K562 (cell line): ENCODE results near the gene CCND3. TPM values are rescaled to one million over a fixed set of nuclear protein-coding genes. Genes with fewer than 3 reads are reported as not detected.
A peak's percentile ranks its signal among the peaks of the same experiment; 100 is the strongest.

Source experiments
- ATF7 ChIP-seq: fragments of 450-650 bp; IDR thresholded peaks from 2 replicates; pipeline ENCODE4 v1.7.1; 2014; ENCODE audit warnings: mild to moderate bottlenecking, moderate library complexity
- COPS2 ChIP-seq: fragments of 450-650 bp; conservative IDR thresholded peaks from 2 replicates; pipeline ENCODE4 v1.6.1; 2016; ENCODE audit warnings: mild to moderate bottlenecking, moderate library complexity
- CTBP1 ChIP-seq: fragments of 450-650 bp; IDR thresholded peaks from 2 replicates; pipeline ENCODE4 v1.6.1; 2016; ENCODE audit warnings: borderline replicate concordance
- FOSL1 ChIP-seq: fragments of 200-800 bp; sonication (Bioruptor generic); conservative IDR thresholded peaks from 2 replicates; pipeline ENCODE4 v1.6.1; 2016; ENCODE audit warnings: missing genetic modification characterization, missing compliant biosample characterization
- HMGN3 ChIP-seq: IDR thresholded peaks from 2 replicates; pipeline ENCODE4 v1.6.1; 2011; ENCODE audit warnings: borderline replicate concordance, low read depth, mild to moderate bottlenecking, mixed read lengths, low read length; ENCODE audit not compliant: insufficient read length; ENCODE audit errors: extremely low read depth
- HNRNPUL1 ChIP-seq: fragments of 200-400 bp; formaldehyde crosslinking; IDR thresholded peaks from 2 replicates; pipeline ENCODE4 v1.6.1; 2017; ENCODE audit warnings: low read length
- KDM5B ChIP-seq: fragments of 200-600 bp; sonication (generic); IDR thresholded peaks from 2 replicates; pipeline ENCODE4 v1.6.1; 2012; ENCODE audit warnings: low read depth, mild to moderate bottlenecking, moderate library complexity, low read length, control low read depth, inconsistent platforms; ENCODE audit not compliant: insufficient replicate concordance
- MCM2 ChIP-seq: fragments of 450-650 bp; IDR thresholded peaks from 2 replicates; pipeline ENCODE4 v1.6.1; 2017; ENCODE audit warnings: low read depth, mild to moderate bottlenecking
- MECOM ChIP-seq: fragments of 250-450 bp; sonication (Bioruptor Pico); IDR thresholded peaks from 2 replicates; pipeline ENCODE4 v1.8.0; 2022; ENCODE audit warnings: inconsistent platforms
- MEIS2 ChIP-seq: fragments of 450-650 bp; IDR thresholded peaks from 2 replicates; pipeline ENCODE4 v1.6.1; 2014; ENCODE audit warnings: mild to moderate bottlenecking; ENCODE audit not compliant: partially characterized antibody
- PHF21A ChIP-seq: fragments of 450-650 bp; IDR thresholded peaks from 2 replicates; pipeline ENCODE4 v1.6.1; 2017; ENCODE audit warnings: low read depth, borderline replicate concordance
- POU5F1 ChIP-seq: fragments of 150-350 bp; IDR thresholded peaks from 2 replicates; pipeline ENCODE4 v1.6.1; 2014; ENCODE audit warnings: borderline replicate concordance, low read length, low read depth, mild to moderate bottlenecking; ENCODE audit not compliant: partially characterized antibody
- RBFOX2 ChIP-seq: fragments of 200-400 bp; formaldehyde crosslinking; IDR thresholded peaks from 2 replicates; pipeline ENCODE4 v1.6.1; 2017; ENCODE audit warnings: low read depth, mild to moderate bottlenecking, low read length, moderate library complexity
- SPI1 ChIP-seq: IDR thresholded peaks from 2 replicates; pipeline ENCODE4 v1.6.1; 2011; ENCODE audit warnings: low read depth, low read length, control low read depth, borderline replicate concordance
- SREBF1 ChIP-seq: fragments of 150-350 bp; IDR thresholded peaks from 2 replicates; pipeline ENCODE4 v1.6.1; 2014; ENCODE audit warnings: antibody characterized with exemption, low read depth, low read length, borderline replicate concordance
- TBP ChIP-seq: optimal IDR thresholded peaks from 2 replicates; pipeline ENCODE3; 2011; ENCODE audit warnings: low read depth, low read length, improper control_type of control experiment
- XRCC4 ChIP-seq: IDR thresholded peaks from one replicate; pipeline ENCODE4 v1.6.1; 2011; ENCODE audit not compliant: insufficient read depth, insufficient read length; ENCODE audit errors: extremely low read depth
- ZNF3 ChIP-seq: fragments of 250-450 bp; sonication (Bioruptor Pico); IDR thresholded peaks from 2 replicates; pipeline ENCODE4 v1.5.0; 2021; ENCODE audit warnings: mild to moderate bottlenecking, moderate library complexity
- ZNF316 ChIP-seq: fragments of 450-650 bp; IDR thresholded peaks from 2 replicates; pipeline ENCODE4 v1.6.1; 2016
- ZNF384 ChIP-seq: IDR thresholded peaks from 2 replicates; pipeline ENCODE4 v1.6.1; 2012; ENCODE audit warnings: low read depth, low read length, improper control_type of control experiment
- polyA plus RNA-seq, 8 experiments: library from polyadenylated mRNA; depleted of rRNA in 4 of 8; stranded (reverse) in 5 of 8; unstranded in 3 of 8; fragments of >200 nt; fragmentation: Nextera tagmentation in 2 of 8; fragmentation: Illumina TruSeq in 1 of 8; extraction: Ambion mirVana in 2 of 8; extraction: Trizol in 1 of 8; gene quantifications; 2 replicates each; pipeline versions ENCODE4 v1.2.1 to v1.2.3, GENCODE V29; 2011 to 2014; ENCODE audit warnings: inconsistent platforms in 1 of 8, missing spikeins in 1 of 8
- total RNA-seq, 7 experiments: library from RNA; depleted of rRNA in 6 of 7; stranded (reverse); fragments of >200 nt in 6 of 7; fragmentation: Illumina TruSeq in 2 of 7; extraction: Trizol in 2 of 7; gene quantifications; 2 replicates each; pipeline versions ENCODE4 v1.2.1 to v1.2.3, GENCODE V29; 2011 to 2021; ENCODE audit warnings: low replicate concordance in 1 of 7
- TF ChIP-seq, protein P1 (sequence below): fragments of 450-650 bp; IDR thresholded peaks from 2 replicates; pipeline ENCODE4 v1.6.1; 2018; ENCODE audit not compliant: partially characterized antibody
- TF ChIP-seq, protein P2 (sequence below): IDR thresholded peaks from 3 replicates; pipeline ENCODE4 v1.6.1; 2011; ENCODE audit warnings: borderline replicate concordance, mild to moderate bottlenecking; ENCODE audit not compliant: insufficient read length, insufficient read depth
- TF ChIP-seq, protein P3 (sequence below): IDR thresholded peaks from 2 replicates; pipeline ENCODE4 v1.6.1; 2012; ENCODE audit warnings: low read depth, low read length, improper control_type of control experiment, borderline replicate concordance

Gene CCND3
- total and polyA plus RNA-seq, 9 of the 15 experiments (the other 6 are each of a cell fraction or from before 2014, with no cell fraction given) = 21.5 to 204 (median 97.4) TPM

DNA sequence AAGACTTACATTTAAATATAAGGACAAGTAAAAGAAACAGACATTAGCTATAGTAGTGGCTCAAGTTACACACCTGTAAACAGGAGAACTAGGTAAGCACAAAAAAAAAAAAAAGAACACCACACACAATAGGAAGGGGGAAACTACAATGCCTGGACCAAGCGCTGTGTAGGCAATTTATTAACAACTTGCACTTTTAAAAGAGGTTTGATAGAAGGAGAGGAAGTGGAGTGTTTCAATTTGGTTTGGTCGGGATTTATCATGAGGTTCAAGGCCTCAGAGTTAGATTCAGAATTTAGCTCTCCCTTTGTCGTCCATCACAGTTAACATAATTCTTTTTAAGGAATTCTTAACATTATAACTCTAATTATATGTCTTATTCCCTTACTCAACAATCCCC lies 45.3 kb downstream of the CCND3 start (continued):
- TF ChIP-seq, protein P1, sequence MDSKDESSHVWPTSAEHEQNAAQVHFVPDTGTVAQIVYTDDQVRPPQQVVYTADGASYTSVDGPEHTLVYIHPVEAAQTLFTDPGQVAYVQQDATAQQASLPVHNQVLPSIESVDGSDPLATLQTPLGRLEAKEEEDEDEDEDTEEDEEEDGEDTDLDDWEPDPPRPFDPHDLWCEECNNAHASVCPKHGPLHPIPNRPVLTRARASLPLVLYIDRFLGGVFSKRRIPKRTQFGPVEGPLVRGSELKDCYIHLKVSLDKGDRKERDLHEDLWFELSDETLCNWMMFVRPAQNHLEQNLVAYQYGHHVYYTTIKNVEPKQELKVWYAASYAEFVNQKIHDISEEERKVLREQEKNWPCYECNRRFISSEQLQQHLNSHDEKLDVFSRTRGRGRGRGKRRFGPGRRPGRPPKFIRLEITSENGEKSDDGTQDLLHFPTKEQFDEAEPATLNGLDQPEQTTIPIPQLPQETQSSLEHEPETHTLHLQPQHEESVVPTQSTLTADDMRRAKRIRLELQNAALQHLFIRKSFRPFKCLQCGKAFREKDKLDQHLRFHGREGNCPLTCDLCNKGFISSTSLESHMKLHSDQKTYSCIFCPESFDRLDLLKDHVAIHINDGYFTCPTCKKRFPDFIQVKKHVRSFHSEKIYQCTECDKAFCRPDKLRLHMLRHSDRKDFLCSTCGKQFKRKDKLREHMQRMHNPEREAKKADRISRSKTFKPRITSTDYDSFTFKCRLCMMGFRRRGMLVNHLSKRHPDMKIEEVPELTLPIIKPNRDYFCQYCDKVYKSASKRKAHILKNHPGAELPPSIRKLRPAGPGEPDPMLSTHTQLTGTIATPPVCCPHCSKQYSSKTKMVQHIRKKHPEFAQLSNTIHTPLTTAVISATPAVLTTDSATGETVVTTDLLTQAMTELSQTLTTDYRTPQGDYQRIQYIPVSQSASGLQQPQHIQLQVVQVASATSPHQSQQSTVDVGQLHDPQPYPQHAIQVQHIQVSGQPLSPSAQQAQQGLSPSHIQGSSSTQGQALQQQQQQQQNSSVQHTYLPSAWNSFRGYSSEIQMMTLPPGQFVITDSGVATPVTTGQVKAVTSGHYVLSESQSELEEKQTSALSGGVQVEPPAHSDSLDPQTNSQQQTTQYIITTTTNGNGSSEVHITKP = peak; percentile 10
- no peak for TF ChIP-seq ZNF384
- no peak for TF ChIP-seq XRCC4
- peak; percentile 46; the same call in 1 of the 2 replicates for TF ChIP-seq ZNF316
- TF ChIP-seq HMGN3 = no peak
- no peak for TF ChIP-seq TBP
- TF ChIP-seq RBFOX2 = no peak
- no peak for TF ChIP-seq CTBP1
- TF ChIP-seq, protein P2, sequence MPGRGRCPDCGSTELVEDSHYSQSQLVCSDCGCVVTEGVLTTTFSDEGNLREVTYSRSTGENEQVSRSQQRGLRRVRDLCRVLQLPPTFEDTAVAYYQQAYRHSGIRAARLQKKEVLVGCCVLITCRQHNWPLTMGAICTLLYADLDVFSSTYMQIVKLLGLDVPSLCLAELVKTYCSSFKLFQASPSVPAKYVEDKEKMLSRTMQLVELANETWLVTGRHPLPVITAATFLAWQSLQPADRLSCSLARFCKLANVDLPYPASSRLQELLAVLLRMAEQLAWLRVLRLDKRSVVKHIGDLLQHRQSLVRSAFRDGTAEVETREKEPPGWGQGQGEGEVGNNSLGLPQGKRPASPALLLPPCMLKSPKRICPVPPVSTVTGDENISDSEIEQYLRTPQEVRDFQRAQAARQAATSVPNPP = no peak
- TF ChIP-seq, protein P3, sequence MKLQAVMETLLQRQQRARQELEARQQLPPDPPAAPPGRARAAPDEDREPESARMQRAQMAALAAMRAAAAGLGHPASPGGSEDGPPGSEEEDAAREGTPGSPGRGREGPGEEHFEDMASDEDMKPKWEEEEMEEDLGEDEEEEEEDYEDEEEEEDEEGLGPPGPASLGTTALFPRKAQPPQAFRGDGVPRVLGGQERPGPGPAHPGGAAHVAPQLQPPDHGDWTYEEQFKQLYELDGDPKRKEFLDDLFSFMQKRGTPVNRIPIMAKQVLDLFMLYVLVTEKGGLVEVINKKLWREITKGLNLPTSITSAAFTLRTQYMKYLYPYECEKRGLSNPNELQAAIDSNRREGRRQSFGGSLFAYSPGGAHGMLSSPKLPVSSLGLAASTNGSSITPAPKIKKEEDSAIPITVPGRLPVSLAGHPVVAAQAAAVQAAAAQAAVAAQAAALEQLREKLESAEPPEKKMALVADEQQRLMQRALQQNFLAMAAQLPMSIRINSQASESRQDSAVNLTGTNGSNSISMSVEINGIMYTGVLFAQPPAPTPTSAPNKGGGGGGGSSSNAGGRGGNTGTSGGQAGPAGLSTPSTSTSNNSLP = 0 out of 2 replicates have a peak, but pooled peaks have one; percentile 2
- TF ChIP-seq SPI1 = peak; percentile 44; the same call in 1 of the 2 replicates
- TF ChIP-seq KDM5B = no peak
- TF ChIP-seq SREBF1 = no peak
- no peak for TF ChIP-seq ZNF3
- no peak for TF ChIP-seq ATF7
- TF ChIP-seq COPS2 = no peak
- TF ChIP-seq HNRNPUL1 = no peak
- TF ChIP-seq MEIS2 = no peak
- no peak for TF ChIP-seq MCM2
- no peak for TF ChIP-seq PHF21A
- TF ChIP-seq MECOM (CRISPR knock-in tag) = 0 out of 2 replicates have a peak, but pooled peaks have one; percentile 23
- TF ChIP-seq POU5F1 = no peak
- no peak for TF ChIP-seq FOSL1 (tag)
- TF ChIP-seq, all 486 proteins: peak for 7
